Tibial artery (tissue), 4 donors: Measurements from ENCODE around the gene POPDC2.

Experiments
- DNase-seq, 2 donors: peaks; one replicate each; pipeline ENCODE4 v3.0.0-alpha.2; 2019
- H3K27ac ChIP-seq, 2 donors: fragments of 200-600 bp; sonication (generic) in 1 of 2; 1 replicate in 1 of 2; 2 replicates in 1 of 2; pipeline ENCODE4 v1.5.1; 2018 to 2019; ENCODE audit warnings: mild to moderate bottlenecking in 1 of 2
- H3K27me3 ChIP-seq, 2 donors: fragments of 200-600 bp; sonication (generic) in 1 of 2; one replicate each; pipeline versions ENCODE4 v1.5.1 to v1.6.0; 2016 to 2019
- H3K36me3 ChIP-seq, 3 donors: fragments of 200-600 bp; sonication (generic) in 2 of 3; one replicate each; pipeline ENCODE4 v1.5.1; 2016 to 2019; ENCODE audit warnings: mild to moderate bottlenecking in 2 of 3
- H3K4me1 ChIP-seq, 4 donors: fragments of 200-600 bp; sonication (generic) in 2 of 4; 1 replicate in 3 of 4; 2 replicates in 1 of 4; pipeline ENCODE4 v1.5.1; 2016 to 2019
- H3K4me3 ChIP-seq, 2 donors: fragments of 200-600 bp; sonication (generic) in 1 of 2; 1 replicate in 1 of 2; 2 replicates in 1 of 2; pipeline ENCODE4 v1.5.1; 2018 to 2019; ENCODE audit warnings: mild to moderate bottlenecking in 2 of 2
- H3K9me3 ChIP-seq, 3 donors: fragments of 200-600 bp; sonication (generic) in 1 of 3; one replicate each; pipeline ENCODE4 v1.5.1; 2016 to 2019
- CTCF ChIP-seq, 2 experiments: fragments of 200-600 bp in 1 of 2; fragments of 450-650 bp in 1 of 2; IDR thresholded peaks; one replicate each; pipeline ENCODE4 v1.5.1; 2017 to 2019; ENCODE audit warnings: antibody characterized with exemption in 2 of 2, mild to moderate bottlenecking in 1 of 2, moderate library complexity in 1 of 2
- intact Hi-C: fragments of 100-400 bp; cut with DNase I; formaldehyde crosslinking; loops from one replicate; pipeline ENCODE4 v1.15.0; 2023; ENCODE audit warnings: low total_unique reads

POPDC2 gene

DNA sequence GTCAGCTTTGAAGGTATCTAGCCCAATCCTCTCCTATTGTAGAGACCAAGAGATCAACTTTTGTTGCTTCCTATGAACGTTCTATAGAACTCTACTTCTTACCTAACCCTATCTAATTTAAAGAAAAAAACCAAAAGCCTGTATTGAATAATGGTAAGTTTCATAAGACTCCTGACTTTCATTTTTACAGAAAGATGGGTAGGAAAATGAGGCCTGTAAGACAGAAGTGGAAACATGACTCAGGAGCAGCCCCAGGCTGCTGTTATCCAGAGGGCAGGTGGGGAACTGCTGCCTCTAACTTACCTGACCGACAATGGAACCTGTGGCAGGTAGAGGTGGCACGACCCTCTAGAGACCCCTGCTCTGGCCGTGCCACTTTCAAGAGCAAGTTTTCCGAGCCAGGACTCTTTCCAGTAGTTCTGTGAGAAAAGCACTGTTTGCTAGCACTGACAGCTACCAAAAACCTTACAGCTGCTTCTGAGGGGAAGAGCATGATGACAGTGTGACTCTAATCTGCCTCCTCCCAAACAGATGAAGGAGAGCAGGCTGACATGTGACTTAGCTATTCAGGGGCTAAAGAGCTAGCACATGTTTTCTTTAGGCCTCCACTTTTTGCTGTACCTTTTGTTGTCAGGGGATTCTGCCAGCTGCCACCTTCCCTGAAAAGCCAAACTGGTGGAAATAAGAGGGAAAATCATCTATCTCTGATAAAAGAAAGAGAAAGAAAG is 17.5 kb downstream of the POPDC2 start:
- DNase-seq: no peak
- intact Hi-C loops: loop anchor here (10.0 kb wide), 1 partner anchor 1632 kb away; no protein-coding TSS in a partner anchor
- no peak for TF ChIP-seq CTCF (IDR thresholded peaks at IDR 0.05)
- Histone ChIP-seq H3K27ac (no peak overlapping the region), H3K4me3 (no peak overlapping the region), H3K9me3 (no peaks in the 10 kb centered on the region), H3K36me3 (peaks cover 6 to 24% (median 12%) of the 10 kb centered on the region in 3 donors), H3K27me3 (no peaks in the 10 kb centered on the region), H3K4me1 (peaks cover 0 to 18% (median 1%) of the 10 kb centered on the region in 4 donors)

- Histone ChIP-seq H3K4me1 (peaks cover 0 to 14% (median 2%) of the 10 kb centered on the region in 4 donors), H3K36me3 (peaks cover 6 to 24% (median 12%) of the 10 kb centered on the region in 3 donors), H3K27me3 (no peaks in the 10 kb centered on the region), H3K4me3 (no peak overlapping the region), H3K9me3 (no peaks in the 10 kb centered on the region), H3K27ac (no peak overlapping the region)
- DNase-seq: no peak
- intact Hi-C loops: loop anchor here (10.0 kb wide), 1 partner anchor 1633 kb away; no protein-coding TSS in a partner anchor
- no peak for TF ChIP-seq CTCF (IDR thresholded peaks at IDR 0.05)
These were observed 19.0 kb downstream of the POPDC2 start for GRCh38 chr3:119641416-119641815.

GRCh38 chr3:119639494-119640350 is 20.7 kb downstream of the POPDC2 start:
- Histone ChIP-seq H3K4me3 (no peak overlapping the region), H3K27me3 (no peaks in the 10 kb centered on the region), H3K4me1 (peaks cover 0 to 14% (median 2%) of the 10 kb centered on the region in 4 donors), H3K27ac (no peak overlapping the region), H3K36me3 (peaks cover 6 to 24% (median 12%) of the 10 kb centered on the region in 3 donors), H3K9me3 (no peaks in the 10 kb centered on the region)
- no peak for TF ChIP-seq CTCF (IDR thresholded peaks at IDR 0.05)
- intact Hi-C loops: loop anchor here (10.0 kb wide), 1 partner anchor 1635 kb away; no protein-coding TSS in a partner anchor
- no peak for DNase-seq

DNA sequence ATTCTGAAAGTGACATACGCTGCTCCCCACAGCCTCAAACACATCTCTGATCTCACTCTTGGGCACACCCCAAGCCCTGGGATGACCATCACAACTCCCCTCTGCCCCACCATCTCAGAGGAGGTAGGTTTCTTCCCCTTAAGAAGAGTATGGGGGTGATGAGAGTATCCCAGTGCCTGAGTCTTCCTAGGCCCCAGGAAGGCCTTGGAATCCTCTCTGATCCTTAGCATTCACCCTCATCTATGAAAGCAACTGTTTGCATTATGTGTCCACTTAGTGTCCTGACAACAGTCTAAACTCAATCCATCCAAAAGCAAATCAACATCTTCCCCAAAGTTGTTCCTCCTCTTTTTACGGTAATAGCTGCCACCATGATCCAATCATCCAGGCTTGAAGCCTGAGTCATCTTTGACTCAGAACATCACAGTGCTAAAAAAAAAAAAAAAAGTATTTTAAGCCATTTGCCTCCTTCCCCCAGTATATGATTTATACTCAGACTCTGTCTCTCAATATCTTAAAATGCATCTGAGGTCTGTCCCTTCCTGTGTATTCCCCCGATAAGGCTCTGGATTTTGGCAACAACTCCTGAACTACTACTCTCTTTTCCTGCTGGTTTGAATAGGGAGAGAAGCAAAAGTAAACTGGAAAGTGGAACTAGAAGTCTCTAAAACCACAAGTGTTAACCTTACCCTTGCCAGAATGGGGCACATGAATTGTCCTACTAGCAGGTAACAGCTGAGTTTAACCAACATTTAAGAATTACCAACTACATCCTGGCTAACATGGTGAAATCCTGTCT is 22.5 kb downstream of the POPDC2 start:
- Histone ChIP-seq H3K4me1 (peaks cover 0 to 14% (median 2%) of the 10 kb centered on the region in 4 donors), H3K9me3 (no peaks in the 10 kb centered on the region), H3K36me3 (peaks cover 6 to 18% (median 12%) of the 10 kb centered on the region in 3 donors), H3K27me3 (no peaks in the 10 kb centered on the region), H3K27ac (peak overlapping the region; percentile 69 to 76), H3K4me3 (peak overlapping the region in 1 of 2 donors; percentile 1)
- TF ChIP-seq CTCF (IDR thresholded peaks at IDR 0.05): no peak
- DNase-seq: no peak
- intact Hi-C loops: no loop called here
